G401.6 (cell line): ENCODE results near the gene IP6K2.
A peak's percentile ranks its signal among the peaks of the same experiment; 100 is the strongest.

Source experiments
- FAIRE-seq: peaks from 2 replicates; lab custom pipeline; 2012; peaks lifted over from hg19 to GRCh38; lab: Jason Lieb, UNC

The IP6K2 gene

DNA sequence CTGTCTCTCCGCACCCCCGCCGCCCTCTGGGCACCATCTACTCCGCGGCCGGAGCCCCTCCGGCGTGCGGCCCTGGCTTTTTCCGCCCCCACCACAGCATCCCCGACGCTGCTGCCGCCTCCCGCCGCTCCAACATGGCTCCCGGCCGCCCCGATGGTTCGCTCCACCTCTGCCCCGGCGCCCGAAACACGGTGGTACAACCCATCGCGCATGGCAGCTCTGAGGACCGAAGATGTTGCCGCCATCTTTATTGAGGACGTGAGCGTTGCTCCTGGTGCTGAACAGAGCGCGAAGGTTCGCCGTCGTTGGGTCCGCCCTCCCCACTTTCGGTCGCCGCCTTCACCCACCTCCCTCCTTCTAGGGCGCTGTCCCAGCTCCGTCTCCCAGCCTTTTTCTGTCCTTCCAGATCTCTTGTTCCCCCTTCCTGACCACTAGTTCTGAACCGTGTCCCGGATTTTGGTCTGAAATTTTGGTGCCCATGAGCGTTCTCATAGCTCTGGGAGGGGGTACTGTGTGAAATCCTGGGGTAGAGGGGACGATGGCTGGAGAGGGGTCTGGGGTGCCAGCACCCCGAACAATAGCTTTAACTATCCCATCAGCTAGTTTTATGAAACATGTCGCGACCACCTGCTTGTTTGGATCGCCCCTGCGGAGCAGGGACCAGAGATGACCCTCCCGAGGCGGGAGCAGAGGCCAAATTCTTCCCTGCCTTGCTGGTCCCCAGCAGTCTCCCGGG lies 54.1 kb downstream of the IP6K2 start, which contains the start of gene CELSR3:
Gene CELSR3 (minus strand): TSS at position 134 of the 736 bp plus-strand sequence. CDS start 252 bp downstream, outside the sequence.
- peak; percentile 58 for FAIRE-seq

DNA sequence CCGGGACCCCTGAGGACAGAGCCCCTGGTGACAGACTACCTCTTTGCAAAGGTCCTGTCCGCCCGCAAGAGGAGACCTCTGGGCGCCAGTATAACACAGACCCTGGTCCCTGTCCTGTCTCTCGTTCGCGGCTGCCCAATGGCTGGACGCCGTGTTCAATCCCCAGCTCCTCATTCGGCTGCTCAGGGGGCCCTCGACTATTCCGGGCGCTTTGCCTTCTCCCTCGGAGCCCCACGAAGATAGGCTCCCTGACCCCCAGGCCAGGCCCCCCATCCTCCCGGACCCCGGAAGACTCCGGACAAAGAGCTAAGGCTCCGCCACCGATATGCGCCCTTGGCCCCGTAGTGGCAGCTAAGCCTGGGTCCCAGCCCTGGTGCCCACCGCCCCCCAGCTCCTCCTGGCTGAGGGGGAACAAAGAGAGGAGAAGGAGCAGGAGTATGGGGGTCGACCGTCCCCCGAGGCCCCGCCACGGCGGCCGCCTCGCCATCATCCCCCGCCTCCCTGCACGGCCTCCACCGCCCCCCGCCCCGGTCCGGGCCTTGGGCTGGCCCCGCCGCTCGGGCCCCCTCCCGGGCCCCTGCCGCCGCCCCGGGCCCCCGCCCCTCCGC lies 54.8 kb downstream of the IP6K2 start:
- no peak for FAIRE-seq

DNA sequence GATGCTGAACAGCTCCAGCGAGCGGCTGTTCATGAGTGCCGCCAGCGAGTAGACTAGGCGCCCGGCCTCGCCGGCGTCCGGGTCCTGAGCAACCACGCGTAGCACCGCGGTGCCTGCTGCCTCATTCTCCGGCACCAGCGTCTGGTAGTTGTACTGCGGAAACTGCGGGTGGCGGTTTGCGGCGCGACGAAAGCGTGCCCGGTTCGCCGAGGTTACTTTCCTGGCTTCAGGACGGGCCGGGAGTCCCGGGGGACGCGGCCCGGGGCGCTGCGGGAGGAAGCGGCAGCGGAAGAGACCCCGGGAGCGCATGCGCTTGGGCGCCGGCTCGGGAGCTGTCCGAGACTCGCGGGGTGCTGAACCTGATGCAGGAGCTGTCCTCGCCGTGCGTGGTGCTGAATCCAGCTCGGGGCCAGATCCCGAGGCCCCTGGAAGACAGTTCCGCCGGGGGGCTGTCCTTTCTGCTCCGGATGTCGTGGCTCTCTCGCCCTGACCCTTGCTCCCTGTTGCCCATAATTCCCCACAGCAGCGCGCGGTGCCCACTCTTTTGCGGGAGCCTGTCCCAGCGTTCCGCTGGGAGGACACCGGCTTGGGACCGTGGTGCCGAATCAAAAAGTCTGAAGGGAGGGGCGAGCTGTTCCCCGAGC lies 55.4 kb downstream of the IP6K2 start:
- FAIRE-seq: no peak

DNA sequence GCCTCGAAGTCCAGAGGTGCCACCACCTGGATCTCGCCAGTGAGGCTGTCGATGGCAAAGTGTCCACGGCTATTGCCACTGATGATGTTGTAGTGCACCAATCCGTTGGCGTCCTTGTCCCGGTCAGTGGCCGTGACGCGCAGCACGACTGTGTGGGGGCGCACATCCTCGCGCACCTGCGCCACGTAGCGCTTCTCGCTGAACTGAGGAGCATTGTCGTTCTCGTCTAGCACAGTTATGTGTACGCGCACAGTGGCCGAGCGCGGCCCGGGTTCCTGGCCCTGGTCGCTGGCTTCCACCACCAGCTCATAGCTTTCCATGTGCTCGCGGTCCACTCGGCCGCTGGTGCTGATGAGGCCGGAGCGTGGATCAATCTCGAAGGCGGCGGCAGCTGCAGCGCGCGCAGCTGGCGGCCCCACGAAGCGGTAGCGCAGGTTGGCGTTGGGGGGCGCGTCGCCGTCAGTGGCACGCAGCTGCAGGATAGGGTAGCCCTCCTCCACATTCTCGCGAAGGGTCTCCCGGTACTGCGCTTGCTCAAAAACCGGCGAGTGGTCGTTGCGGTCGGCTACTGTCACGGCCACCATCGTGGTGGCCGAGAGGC lies 56.1 kb downstream of the IP6K2 start:
- FAIRE-seq: no peak

DNA sequence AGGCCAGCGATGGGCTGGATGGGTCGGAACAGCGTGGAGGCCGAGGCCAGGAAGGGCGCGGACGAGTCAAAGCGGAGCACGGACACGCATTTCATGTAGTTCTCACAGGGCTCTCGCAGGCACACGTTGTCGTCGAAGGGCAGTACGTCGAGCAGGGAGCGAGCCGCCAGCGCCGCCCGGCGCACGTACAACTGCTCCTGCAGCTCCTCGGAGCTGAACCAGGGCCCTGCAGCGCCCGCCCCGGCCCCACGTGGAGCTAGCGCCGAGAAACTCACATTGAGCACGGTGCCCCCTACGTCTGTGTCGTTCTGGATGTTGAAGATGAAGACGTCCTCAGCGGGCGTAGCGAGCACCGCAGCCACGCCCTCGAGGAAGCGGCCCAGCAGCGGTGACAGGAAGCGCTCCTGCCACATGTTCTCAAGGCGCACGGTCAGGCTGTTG lies 60.2 kb downstream of the IP6K2 start:
- no peak for FAIRE-seq

DNA sequence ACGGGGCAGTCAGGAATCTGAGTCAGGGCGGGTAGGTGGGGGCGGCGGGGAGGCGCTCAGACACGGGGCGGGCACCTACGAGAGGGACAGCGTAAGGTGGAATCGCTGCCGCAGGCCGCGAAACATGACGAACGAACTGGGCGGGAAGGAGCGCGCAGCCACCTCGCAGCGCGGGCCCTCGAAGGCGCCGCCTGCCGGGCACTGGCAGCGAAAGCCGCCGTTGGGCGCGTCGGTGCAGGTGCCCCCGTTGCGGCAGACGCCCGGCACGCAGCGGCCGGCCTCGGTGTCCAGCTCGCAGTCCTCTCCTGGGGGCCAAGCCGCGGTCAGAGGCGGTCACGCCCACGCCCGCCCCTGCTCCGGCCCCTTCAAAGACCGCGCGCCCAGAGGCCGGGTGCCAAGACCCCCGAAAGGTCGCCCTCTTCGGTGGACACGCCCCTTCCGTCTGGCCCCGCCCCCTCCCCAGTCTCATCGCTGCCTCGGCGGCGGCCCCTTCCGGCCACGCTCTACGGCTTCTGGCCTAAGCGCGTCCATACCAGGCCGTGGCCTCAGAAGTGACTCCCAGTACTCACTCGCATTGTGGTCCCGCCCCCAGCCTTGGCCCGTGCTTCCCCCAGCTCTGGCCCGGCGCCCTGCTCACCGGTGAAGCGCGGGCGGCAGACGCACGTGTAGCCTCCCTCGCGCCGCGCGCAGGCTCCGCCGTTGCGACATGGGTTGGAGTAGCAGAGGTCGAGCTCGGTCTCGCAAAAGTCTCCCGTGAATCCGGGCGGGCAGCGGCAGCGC lies 60.8 kb downstream of the IP6K2 start:
- FAIRE-seq: no peak

DNA sequence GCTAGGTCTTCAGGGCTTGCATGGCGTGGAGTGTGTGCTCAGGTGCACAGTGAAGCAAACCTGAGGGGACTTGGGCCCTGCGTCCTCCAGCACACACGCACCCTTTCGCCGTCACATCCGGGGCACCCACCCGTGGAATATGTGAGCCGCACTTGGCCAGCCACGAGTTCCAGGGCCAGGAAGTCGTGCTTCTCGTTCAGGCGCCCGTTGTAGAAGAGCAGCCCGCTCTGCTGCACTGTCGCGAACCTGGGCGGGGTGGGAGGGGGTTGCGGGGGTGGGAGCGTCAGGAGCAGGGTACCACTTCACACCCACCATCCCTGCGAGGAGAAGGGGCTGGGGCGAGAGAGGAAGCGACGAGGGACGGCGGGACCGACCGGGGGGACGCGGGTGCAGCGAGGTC lies 61.4 kb downstream of the IP6K2 start:
- no peak for FAIRE-seq

DNA sequence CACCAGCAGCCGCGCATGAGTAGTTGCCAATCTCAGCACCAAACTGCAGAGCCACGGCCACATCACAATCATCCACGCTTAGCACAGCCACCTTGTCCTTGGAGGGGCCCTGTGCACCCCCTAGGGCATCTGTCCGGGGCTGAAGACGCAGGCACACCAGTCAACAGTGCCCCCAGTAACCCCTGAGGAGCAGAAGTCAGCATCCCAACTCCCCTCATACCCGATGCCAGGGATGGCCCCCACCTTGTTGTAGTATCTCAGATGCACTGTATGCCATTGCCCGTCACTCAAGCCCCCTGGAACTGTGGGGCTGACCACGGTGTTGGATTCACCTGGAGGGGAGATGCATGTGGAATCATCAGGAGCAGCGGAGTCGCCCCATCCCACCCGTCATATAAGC lies 62.0 kb downstream of the IP6K2 start:
- FAIRE-seq: no peak

DNA sequence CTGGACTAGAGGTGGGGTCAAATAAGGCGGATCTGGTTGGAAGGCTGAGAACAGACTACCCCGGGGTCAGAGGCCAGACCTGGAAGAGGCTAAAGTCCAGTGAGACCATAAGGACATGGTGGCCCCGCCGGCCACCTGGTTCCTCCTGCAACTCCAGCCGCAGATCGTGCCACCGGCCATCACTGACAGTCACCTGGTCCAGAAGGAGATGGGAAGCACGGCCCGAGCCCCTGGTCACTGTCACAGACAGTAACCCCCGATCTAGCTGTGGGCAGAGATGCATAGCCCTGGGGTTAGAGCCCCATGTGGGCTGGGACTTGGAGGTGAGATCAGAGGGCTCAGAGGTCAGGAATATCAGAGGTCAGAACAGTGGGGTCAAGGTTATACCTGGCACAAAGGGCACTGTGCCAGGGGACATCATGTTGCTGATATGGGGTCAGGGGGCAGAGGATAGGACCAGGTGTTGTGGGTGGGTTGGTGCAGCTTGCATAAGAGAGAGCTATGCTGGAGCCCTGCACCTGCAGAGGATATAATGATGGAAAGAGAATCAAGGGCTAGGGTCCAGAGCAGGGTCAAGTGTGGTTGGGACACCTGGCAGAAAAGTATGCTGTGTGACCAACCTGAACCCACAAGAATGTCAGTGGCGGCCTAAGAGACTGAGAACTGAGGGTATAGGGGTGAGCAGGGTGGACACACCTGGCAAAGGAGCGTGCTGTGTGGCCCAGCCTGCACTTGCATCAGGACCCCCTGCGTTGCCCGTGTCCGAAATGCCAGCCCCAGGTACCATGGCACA lies 63.9 kb downstream of the IP6K2 start:
- FAIRE-seq: no peak

DNA sequence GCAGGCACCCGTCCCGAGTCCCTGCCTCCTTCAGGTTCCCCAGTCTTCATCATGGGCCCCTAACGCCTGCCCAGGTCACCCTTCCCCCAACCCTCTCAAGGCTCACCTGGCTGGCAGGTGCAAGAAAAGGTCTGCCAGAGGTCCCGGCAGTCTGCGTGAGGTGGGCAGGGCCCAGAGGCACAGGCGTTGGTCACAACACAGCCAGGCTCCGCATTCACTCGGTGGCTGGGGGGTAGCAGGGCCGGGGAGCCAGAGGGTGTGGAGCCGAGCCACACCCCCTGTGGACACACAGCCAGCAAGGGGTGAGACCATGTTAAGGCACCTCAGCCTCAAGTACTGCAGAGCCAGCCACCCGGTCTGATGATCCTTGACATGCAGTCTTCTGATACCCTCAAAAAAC lies 65.2 kb downstream of the IP6K2 start:
- no peak for FAIRE-seq

DNA sequence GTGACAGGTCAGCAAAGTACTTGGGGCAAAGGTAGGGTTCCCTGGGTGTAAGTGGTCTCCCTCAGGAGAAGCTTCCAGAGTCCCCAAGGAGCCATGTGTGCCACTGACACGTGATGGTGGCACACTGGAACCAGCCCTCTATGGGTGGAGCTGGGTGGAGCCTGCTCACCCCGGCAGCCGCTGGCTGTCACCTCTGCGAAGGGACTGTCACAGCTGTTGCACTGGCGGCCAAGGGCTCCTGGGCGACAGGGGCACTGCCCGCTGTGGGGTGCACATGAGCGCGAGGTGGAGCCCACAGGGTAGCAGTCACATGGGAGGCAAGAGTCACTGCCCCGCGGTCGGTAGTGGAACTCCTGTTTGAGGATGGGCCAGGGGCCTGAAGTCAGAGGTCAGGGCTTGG lies 66.3 kb downstream of the IP6K2 start:
- no peak for FAIRE-seq

DNA sequence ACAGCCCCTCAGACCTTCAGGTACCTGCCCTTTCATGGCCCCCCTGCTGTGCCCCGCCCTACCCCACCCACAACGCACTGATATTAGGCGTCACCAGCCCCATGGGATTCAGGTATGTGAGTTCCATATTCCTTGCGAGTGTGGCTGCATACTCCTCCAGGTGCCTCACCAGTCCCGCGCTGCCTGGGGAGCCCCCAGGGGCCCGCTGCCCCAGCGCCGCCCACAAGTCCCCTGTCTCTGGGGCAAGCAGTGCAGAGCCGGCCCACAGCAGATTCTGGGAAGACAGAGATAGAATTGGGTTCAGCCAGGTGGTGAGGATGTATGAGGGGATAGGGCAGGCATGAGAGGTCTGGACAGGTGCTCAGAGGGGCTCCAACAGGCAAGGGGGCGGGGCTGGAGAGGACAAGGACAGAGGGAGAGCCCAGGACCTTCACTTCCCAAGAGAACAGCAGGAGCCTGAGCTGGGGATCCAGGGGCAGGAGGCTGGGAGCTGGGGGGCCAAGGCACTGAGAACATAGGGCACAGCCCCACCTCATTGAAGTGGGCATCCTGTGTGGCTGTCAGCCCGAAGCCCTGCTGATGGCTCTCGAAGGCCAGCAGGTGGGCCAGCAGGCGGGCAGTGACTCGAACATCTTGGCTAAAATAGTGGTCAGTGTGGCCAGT lies 68.7 kb downstream of the IP6K2 start:
- FAIRE-seq: no peak

DNA sequence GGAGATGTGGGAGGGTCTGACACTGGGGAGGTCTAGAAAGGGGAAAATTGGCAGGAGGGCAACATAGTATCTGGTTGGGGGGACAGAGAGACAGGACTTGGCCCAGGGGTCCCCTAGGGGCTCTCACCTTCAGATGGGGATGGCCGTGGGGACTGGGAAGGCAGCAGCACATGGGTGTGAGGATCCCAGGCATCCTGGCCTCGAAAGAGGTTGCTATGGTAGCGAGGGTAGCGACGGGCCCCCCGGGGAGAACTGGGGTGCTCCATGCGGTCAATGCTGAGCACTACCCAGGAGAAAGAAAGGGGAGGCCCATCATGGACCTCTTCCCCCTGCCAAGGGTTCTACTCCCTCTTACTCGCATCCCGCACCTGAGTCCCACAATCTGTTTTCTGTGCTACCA lies 69.3 kb downstream of the IP6K2 start:
- FAIRE-seq: no peak

DNA sequence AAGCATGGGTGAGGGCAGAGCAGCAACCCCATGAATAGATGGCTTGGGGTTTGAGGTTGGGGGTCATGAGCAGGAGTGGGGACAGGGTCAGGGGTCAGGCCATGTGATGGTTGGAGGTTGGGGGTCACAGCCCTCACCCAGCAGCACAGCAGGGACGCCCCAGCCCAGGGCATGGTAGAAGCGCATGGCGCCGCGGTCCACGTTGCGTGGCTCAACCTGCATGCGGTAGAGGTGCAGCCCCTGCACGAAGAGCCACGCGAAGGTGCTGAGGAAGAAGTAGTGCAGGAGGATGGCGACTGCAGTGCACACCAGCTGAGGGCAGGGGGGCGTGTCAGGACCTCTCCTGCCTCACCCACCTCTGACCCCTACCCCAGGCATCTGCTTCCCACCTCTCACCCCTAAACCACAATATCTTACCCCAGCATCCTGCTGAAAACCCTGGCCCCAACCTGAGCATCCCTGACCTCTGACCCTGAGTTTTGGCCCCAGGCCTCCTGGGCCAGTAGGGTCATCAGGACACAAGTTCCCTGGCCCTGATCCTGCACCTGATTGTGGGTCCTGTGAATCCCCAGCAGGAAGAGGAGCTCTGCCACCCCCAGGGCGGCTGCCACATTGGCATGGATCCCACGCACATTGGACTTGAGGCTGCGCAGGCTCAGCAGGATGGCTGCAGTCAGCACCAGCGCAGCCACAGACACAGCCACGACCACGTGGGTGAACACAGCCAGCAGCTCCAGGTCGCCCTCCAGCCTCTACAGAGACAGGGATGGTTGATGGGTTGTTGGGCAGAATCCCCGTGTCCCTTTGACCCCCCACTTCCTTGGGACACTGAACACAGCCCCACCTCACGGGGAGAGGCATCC lies 71.9 kb downstream of the IP6K2 start:
- no peak for FAIRE-seq

DNA sequence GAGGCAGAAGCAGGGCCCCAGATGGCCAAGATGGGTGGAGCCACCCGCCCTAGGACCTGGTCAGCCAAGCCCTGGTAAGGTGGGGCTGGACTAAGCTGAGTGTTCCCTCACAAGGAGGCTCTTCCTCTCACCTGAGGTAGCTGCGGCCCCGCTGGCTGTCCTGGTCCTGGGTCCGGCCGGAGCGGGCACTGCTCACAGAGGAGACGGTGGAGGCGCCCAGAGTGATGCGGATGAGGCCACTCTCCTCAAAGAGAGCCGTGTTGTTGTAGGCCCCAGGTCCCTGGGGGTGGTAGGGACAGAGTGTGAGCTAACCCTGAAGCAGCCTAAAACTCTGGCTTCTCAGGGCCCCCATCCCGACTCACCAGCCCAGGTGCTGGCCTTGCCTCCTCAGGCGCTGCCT lies 74.4 kb downstream of the IP6K2 start:
- no peak for FAIRE-seq

DNA sequence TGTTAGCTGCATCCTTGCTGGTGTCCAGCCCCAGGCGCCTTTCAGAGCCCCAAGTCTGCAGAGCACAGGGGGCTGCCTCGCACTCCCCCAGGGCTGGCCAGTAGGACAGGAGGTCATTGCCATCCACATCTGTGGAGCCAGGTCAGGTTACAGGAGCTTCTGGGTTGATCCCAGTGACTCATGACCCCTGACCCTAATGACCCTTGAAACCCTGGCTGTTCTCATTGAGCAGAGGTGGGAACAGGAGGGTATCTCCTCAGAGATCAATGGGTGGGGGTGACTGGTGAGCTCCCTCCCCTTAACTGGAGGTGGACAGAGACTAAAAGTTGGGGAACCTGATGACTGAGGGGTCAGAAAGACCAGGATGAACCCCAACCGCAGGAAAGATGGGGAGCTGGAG lies 75.6 kb downstream of the IP6K2 start:
- FAIRE-seq: no peak

DNA sequence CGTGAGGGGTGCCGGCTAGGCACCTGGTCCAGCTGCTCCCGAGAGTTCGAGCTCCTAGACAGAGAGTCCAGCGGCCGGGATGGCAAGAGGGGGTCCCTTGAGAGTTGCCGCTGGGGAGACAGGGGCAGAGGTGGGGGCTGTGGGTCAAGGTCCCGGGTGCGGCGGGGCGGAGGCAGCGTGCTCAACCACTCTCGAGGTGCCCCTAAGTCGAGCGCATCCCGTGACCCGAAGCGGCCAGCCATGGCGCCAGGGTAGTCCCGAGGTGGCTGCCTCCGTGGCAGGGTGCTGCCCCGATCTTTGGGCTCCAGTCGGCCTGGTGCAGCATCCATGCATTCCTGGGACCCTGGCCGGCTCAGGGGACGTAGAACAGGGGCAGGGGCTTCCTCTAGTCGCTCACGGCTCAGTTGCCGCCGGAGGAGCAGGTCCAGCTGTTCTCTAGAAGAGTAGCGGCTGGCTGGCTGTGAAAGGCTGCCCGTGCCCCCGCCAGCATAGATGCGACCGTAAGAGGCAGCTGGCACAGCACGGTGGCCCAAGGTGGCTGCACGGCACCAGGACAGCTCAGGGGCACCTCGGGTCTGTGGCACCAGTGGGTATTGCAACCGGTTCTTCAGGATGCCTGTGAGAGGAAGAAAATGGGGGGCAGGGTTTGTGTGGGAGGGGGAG lies 76.9 kb downstream of the IP6K2 start:
- no peak for FAIRE-seq
